ENCODE results near the gene GLT1D1. TPM values are rescaled to one million over a fixed set of nuclear protein-coding genes. Genes with fewer than 3 reads are reported as not detected.
A peak's percentile ranks its signal among the peaks of the same experiment; 100 is the strongest.

Gene GLT1D1
- total RNA-seq, 1 donor from 2014 or later: 6.5 TPM

DNA sequence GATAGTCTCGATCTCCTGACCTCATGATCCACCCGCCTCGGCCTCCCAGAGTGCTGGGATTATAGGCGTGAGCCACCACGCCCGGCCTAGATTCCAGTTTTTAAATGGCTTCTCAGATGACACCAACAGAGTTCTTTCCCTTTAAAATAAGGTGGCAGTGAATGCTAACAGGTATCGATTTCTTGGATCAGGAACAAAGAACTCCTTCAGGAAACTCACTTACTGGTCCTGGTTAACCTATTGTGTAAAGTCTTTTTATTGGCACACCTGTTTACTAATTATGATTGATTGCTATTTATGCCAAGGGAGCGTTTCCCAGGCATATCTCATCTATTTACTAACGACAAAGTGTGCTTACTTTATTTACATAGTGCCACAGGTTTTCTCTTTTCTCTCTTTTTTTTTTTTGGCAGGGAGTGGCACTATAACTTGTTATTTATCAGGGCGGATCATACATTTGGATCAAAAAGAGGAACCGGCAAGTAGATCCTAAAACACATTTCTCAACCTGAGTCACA lies 89.7 kb downstream of the GLT1D1 start:
- DNase-seq (ENCODE audit: low spot score, unreplicated experiment): no peak
- TF ChIP-seq, protein P1, sequence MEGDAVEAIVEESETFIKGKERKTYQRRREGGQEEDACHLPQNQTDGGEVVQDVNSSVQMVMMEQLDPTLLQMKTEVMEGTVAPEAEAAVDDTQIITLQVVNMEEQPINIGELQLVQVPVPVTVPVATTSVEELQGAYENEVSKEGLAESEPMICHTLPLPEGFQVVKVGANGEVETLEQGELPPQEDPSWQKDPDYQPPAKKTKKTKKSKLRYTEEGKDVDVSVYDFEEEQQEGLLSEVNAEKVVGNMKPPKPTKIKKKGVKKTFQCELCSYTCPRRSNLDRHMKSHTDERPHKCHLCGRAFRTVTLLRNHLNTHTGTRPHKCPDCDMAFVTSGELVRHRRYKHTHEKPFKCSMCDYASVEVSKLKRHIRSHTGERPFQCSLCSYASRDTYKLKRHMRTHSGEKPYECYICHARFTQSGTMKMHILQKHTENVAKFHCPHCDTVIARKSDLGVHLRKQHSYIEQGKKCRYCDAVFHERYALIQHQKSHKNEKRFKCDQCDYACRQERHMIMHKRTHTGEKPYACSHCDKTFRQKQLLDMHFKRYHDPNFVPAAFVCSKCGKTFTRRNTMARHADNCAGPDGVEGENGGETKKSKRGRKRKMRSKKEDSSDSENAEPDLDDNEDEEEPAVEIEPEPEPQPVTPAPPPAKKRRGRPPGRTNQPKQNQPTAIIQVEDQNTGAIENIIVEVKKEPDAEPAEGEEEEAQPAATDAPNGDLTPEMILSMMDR (IDR thresholded peaks at IDR 0.05; ENCODE audit: unreplicated experiment): no peak
- H3K27ac Mint-ChIP-seq: peak overlapping the region; percentile 76
- peaks cover 4% of the 10 kb centered on the region for H3K27me3 Mint-ChIP-seq
- no peak overlapping the region for H3K4me3 Mint-ChIP-seq (ENCODE audit: low read depth)
- H3K4me1 Mint-ChIP-seq (ENCODE audit: low read depth): peaks cover 12% of the 10 kb centered on the region
- peaks cover 4% of the 10 kb centered on the region for H3K9me3 Mint-ChIP-seq (ENCODE audit: low read depth)
- peaks cover 3% of the 10 kb centered on the region for H3K36me3 Mint-ChIP-seq (ENCODE audit: insufficient read depth)

DNA sequence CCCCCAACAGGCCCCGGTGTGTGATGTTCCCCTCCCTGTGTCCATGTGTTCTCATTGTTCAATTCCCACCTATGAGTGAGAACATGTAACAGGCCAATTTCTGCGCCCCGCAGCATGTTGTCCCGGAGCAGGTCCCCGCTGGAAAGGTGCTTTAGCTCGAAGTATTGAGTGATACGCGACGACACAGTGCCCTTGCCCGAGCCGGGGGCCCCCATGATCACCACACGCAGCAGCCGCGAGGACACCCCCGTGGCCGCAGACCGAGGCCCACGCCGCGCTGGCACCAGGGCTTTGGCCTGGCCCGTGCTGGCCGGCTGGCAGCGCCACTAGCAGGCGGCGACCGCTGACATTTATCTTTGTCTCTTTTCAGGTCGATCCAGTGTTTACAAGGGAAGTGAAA lies 91.7 kb downstream of the GLT1D1 start:
- Mint-ChIP-seq H3K27ac (no peak overlapping the region), H3K9me3 (ENCODE audit: low read depth) (peaks cover 3% of the 10 kb centered on the region), H3K36me3 (ENCODE audit: insufficient read depth) (peaks cover 3% of the 10 kb centered on the region), H3K27me3 (peaks cover 4% of the 10 kb centered on the region), H3K4me3 (ENCODE audit: low read depth) (no peak overlapping the region), H3K4me1 (ENCODE audit: low read depth) (peaks cover 26% of the 10 kb centered on the region)
- TF ChIP-seq, protein P1 (IDR thresholded peaks at IDR 0.05; ENCODE audit: unreplicated experiment): no peak
- no peak for DNase-seq (ENCODE audit: low spot score, unreplicated experiment)

DNA sequence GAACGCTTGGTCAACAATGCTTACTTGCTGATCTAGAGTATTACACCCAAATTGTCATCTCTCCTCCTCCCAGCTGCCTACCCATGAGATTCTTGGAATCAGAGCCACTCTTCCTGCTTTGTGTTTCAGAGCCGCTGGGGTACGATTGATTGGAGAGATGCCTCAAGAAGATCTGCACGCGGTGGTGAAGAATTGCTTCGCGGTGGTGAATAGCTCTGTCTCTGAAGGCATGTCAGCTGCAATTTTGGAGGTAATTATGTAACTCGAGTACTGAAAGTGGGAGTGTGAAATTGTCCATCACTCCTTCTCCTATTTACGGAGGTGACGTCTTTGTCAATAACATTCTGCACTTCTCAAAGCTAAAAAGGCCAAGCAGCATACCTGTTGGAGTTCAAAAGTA lies 93.9 kb downstream of the GLT1D1 start:
- H3K4me3 Mint-ChIP-seq (ENCODE audit: low read depth): no peak overlapping the region
- H3K36me3 Mint-ChIP-seq (ENCODE audit: insufficient read depth): peaks cover 1% of the 10 kb centered on the region
- no peaks in the 10 kb centered on the region for H3K9me3 Mint-ChIP-seq (ENCODE audit: low read depth)
- peak overlapping the region; percentile 50 for H3K27ac Mint-ChIP-seq
- TF ChIP-seq, protein P1 (IDR thresholded peaks at IDR 0.05; ENCODE audit: unreplicated experiment): no peak
- no peaks in the 10 kb centered on the region for H3K27me3 Mint-ChIP-seq
- H3K4me1 Mint-ChIP-seq (ENCODE audit: low read depth): peaks cover 25% of the 10 kb centered on the region
- no peak for DNase-seq (ENCODE audit: low spot score, unreplicated experiment)

DNA sequence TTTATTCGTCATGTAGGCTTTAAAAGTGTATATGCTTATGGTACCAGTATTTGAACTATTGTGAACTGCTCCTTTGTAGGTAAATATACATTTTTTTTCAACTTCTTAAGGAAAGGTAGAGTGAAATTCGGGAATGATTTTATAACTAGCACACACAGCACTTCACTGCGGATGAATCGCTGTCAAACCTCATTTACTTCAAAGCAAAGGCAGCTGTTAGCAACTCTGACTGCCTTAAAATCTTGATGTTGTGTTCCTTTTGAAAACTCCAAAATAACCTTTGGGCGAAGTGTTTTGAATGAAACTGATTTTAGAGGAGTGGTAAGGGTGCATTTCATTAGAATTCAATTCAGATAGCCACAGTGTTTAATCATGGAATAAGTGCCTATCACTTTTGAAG lies 95.8 kb downstream of the GLT1D1 start:
- Mint-ChIP-seq H3K36me3 (ENCODE audit: insufficient read depth) (no peaks in the 10 kb centered on the region), H3K27me3 (no peaks in the 10 kb centered on the region), H3K4me1 (ENCODE audit: low read depth) (peaks cover 18% of the 10 kb centered on the region), H3K4me3 (ENCODE audit: low read depth) (no peak overlapping the region), H3K27ac (no peak overlapping the region), H3K9me3 (ENCODE audit: low read depth) (no peaks in the 10 kb centered on the region)
- DNase-seq (ENCODE audit: low spot score, unreplicated experiment): no peak
- TF ChIP-seq, protein P1 (IDR thresholded peaks at IDR 0.05; ENCODE audit: unreplicated experiment): no peak

DNA sequence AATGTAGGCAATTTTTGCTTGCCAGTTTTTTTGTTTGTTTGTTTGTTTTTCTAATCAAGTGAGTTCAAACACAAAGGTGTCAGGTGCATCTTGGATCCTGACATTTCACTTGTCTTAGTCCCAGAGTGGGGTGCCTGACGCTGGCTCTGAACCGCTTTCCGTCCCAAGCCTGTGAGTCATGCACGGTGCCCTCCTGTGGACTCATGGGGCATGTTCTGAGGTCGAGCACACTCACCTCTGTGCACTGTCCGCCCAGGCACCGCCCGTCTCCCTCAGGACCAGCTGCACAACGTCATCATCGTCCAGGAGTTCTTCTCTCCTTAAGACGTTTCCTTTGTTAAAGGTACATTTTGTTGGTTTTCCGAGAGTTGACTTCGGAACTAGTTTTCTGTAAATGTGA lies 98.2 kb downstream of the GLT1D1 start:
- Mint-ChIP-seq H3K4me3 (ENCODE audit: low read depth) (no peak overlapping the region), H3K9me3 (ENCODE audit: low read depth) (no peaks in the 10 kb centered on the region), H3K36me3 (ENCODE audit: insufficient read depth) (no peaks in the 10 kb centered on the region), H3K27me3 (no peaks in the 10 kb centered on the region), H3K4me1 (ENCODE audit: low read depth) (peaks cover 18% of the 10 kb centered on the region), H3K27ac (no peak overlapping the region)
- TF ChIP-seq, protein P1 (IDR thresholded peaks at IDR 0.05; ENCODE audit: unreplicated experiment): no peak
- DNase-seq (ENCODE audit: low spot score, unreplicated experiment): no peak

Data from progenitor cell of endocrine pancreas (in vitro differentiated cells).